Measurements from ENCODE around the gene C19orf67. TPM values are rescaled to one million over a fixed set of nuclear protein-coding genes. Genes with fewer than 3 reads are reported as not detected.
A peak's percentile ranks its signal among the peaks of the same experiment; 100 is the strongest.
"Not testable (repeated sequence)": the region's sequence is repeated elsewhere in the genome, so short reads cannot be mapped to it uniquely, and the experiment has no call there.

The C19orf67 gene
- total RNA-seq, 6 donors from 2014 or later: 0.40 TPM; not detected in 5

DNA sequence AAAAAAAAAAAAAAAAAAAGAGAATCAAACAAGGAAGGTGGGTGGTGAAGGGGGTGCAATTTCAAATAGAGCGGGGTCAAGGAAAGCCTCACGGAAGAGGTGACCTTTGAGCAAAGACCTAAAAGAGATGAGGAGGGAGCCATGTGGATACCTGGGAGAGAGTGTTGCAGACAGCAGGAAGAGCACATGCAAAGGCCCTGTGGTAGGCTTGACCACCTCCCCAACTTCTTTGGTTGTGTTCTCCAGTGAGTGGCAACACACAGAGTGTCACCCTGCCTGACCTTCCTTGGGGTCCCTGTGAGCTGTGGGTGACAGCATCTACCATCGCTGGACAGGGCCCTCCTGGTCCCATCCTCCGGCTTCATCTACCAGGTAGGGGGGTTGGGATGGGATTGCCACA, 35.1 kb downstream of the C19orf67 start:
- ATAC-seq (ENCODE audit: low FRiP score in 2 of 2) (no peak), DNase-seq (no peak)
- Histone ChIP-seq H3K27ac (no peak overlapping the region), H3K36me3 (peaks cover 0 to 29% (median 14%) of the 10 kb centered on the region in 4 donors), H3K4me1 (no peaks in the 10 kb centered on the region), H3K27me3 (no peaks in the 10 kb centered on the region), H3K9me3 (no peaks in the 10 kb centered on the region), H3K4me3 (no peak overlapping the region)
- WGBS, 2 donors: 92 to 99% methylated on average over 4 of the region's 4 CpGs
- TF ChIP-seq, protein P1, sequence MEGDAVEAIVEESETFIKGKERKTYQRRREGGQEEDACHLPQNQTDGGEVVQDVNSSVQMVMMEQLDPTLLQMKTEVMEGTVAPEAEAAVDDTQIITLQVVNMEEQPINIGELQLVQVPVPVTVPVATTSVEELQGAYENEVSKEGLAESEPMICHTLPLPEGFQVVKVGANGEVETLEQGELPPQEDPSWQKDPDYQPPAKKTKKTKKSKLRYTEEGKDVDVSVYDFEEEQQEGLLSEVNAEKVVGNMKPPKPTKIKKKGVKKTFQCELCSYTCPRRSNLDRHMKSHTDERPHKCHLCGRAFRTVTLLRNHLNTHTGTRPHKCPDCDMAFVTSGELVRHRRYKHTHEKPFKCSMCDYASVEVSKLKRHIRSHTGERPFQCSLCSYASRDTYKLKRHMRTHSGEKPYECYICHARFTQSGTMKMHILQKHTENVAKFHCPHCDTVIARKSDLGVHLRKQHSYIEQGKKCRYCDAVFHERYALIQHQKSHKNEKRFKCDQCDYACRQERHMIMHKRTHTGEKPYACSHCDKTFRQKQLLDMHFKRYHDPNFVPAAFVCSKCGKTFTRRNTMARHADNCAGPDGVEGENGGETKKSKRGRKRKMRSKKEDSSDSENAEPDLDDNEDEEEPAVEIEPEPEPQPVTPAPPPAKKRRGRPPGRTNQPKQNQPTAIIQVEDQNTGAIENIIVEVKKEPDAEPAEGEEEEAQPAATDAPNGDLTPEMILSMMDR (IDR thresholded peaks at IDR 0.05): no peak
- TF ChIP-seq POLR2A (IDR thresholded peaks at IDR 0.05) (no peak), POLR2AphosphoS5 (IDR thresholded peaks at IDR 0.05) (no peak), EP300 (IDR thresholded peaks at IDR 0.05) (no peak)

DNA sequence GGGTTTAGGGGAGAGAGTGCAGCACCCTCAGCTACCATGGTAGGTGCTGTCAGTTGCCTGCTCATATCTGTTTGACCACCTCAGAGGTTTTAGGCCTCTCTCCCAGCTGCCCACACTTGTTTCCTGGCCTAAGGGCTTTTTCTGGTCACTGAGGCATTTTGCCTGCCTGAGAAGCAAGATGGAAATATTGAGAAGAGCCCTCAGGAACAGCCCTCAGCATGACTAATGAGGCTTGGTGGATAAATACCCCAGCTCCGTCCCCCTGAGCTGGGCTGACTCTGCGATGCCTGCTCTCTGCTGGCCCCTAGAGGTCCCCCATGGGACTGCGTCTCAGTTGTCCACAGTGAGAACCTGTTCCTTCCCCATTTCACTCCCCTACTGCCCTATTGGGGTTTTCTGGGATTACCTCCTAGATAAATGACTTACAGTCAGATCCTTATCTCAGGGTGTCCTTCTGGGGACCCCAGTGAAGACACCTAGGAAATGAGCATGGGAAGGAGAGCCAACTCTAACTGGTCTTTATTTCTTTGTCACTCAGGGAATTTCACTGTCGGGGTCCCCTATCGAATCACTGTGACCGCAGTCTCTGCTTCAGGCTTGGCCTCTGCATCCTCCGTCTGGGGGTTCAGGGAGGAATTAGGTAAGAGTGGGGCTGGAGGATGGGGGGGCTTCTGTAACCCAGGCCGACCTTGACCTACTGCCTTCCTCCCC, 37.0 kb downstream of the C19orf67 start:
- Histone ChIP-seq H3K27me3 (no peaks in the 10 kb centered on the region), H3K4me3 (no peak overlapping the region), H3K36me3 (peaks cover 0 to 29% (median 15%) of the 10 kb centered on the region in 4 donors), H3K27ac (no peak overlapping the region), H3K9me3 (no peaks in the 10 kb centered on the region), H3K4me1 (no peaks in the 10 kb centered on the region)
- WGBS, 2 donors: 71 to 76% methylated on average over 8 of the region's 8 CpGs
- TF ChIP-seq POLR2AphosphoS5 (IDR thresholded peaks at IDR 0.05) (no peak), EP300 (IDR thresholded peaks at IDR 0.05) (no peak), POLR2A (IDR thresholded peaks at IDR 0.05) (no peak)
- TF ChIP-seq, protein P1 (IDR thresholded peaks at IDR 0.05): peak; percentile 67 to 93 (median 74)
- ATAC-seq (ENCODE audit: low FRiP score in 2 of 2): peak; percentile 83 to 84
- DNase-seq: peak in 1 of 2 donors; percentile 74

DNA sequence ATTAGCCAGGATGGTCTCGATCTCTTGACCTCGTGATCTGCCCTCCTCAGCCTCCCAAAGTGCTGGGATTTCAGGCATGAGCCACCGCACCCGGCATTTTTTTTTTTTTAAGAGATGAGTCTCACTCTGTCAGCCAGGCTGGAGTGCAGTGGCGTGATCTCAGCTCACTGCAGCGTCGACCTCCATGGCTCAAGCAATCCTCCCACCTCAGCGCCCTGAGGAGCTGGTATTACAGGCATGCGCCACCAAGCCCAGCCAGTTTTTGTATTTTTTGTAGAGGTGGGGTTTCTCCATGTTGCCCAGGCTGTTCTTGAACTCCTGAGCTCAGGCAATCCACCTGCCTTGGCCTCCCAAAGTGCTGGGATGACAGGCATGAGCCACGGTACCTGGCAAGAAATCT, 37.7 kb downstream of the C19orf67 start:
- not testable (repeated sequence) for DNase-seq; ATAC-seq (ENCODE audit: low FRiP score in 2 of 2); H3K27ac ChIP-seq; H3K27me3 ChIP-seq; H3K9me3 ChIP-seq; H3K4me1 ChIP-seq; H3K4me3 ChIP-seq
- 96 to 99% methylated on average over 9 to 10 of the region's 10 CpGs for WGBS, 2 donors
- H3K36me3 ChIP-seq: peaks cover 0 to 29% (median 17%) of the 10 kb centered on the region in 4 donors

DNA sequence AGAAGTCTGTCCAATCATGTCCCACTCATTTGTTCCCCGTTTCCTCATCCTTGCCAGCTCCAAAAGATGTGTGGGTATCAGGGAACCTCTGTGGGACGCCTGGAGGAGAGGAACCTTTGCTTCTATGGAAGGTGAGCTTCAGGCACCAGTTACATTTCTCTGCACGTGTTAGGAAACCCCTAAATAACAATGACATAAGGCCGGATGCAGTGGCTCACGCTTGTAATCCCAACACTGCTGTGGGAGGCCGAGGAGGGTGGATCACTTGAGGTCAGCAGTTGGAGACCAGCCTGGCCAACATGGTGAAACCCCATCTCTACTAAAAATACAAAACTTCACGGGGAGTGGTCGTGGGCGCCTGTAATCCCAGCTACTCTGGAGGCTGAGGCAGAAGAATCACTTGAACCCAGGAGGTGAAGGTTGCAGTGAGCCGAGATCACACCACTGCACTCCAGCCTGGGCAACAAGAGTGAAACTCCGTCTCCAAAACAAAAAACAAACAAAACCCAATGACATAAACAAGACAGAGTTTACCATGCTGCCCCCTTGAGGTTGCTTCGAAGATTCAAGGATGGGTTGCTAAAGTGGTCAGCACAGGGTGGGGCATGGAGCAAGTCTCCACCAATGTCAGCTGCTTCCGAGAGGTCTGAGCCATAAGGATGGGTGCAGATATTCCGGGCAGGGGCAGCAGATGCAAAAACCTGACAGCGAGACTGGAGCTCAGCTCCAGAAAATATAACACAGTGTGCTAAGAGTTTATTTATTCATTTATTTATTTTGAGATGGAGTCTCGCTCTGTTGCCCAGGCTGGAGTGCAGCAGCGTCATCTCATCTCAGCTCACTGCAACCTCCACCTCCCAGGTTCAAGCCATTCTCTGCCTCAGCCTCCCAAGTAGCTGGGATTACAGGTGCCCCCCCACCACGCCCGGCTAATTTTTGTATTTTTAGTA, 42.6 kb downstream of the C19orf67 start:
- peaks cover 0 to 24% (median 9%) of the 10 kb centered on the region in 4 donors for H3K36me3 ChIP-seq
- not testable (repeated sequence) for H3K4me1 ChIP-seq, H3K27me3 ChIP-seq, DNase-seq, H3K4me3 ChIP-seq, H3K9me3 ChIP-seq
- peak; percentile 61 to 89 for ATAC-seq (ENCODE audit: low FRiP score in 2 of 2)
- 63 to 65% methylated on average over 19 of the region's 19 CpGs for WGBS, 2 donors
- H3K27ac ChIP-seq: peak overlapping the region; percentile 34 to 57 (median 48)
- peak in 1 of 2 donors; percentile 4 for TF ChIP-seq POLR2AphosphoS5 (IDR thresholded peaks at IDR 0.05)
- TF ChIP-seq, protein P1 (IDR thresholded peaks at IDR 0.05): peak; percentile 39 to 58 (median 46)

DNA sequence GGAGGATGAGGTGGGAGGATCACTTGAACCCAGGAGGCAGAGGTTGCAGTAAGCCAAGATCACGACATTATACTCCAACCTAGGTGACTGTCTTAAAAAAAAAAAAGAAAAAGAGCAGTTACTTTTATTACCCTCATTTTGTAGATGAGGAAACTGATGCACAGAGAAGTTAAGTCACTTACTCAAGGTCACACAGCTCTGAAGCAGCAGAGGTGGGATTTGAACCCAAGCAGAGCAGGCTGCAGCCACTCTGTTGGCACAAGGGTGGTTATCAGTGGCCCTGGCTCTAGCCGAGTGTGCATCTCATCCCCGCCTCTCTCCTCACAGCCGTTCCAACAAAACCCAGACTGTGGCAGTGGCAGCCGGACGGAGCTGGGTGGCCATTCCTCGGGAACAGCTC, 46.4 kb downstream of the C19orf67 start:
- Histone ChIP-seq H3K4me3 (no peak overlapping the region), H3K27me3 (no peaks in the 10 kb centered on the region), H3K27ac (no peak overlapping the region), H3K36me3 (peaks cover 0 to 20% (median 6%) of the 10 kb centered on the region in 4 donors), H3K4me1 (peaks cover 4 to 9% (median 6%) of the 10 kb centered on the region in 4 donors), H3K9me3 (no peaks in the 10 kb centered on the region)
- ATAC-seq (ENCODE audit: low FRiP score in 2 of 2): no peak
- TF ChIP-seq, protein P1 (IDR thresholded peaks at IDR 0.05): no peak
- TF ChIP-seq POLR2A (IDR thresholded peaks at IDR 0.05) (no peak), POLR2AphosphoS5 (IDR thresholded peaks at IDR 0.05) (no peak), EP300 (IDR thresholded peaks at IDR 0.05) (no peak)
- 92 to 93% methylated on average over 5 to 7 of the region's 7 CpGs for WGBS, 2 donors
- no peak for DNase-seq
